GM23338 (cell line): ENCODE measurements around the gene HEY2. TPM values are rescaled to one million over a fixed set of nuclear protein-coding genes. Genes with fewer than 3 reads are reported as not detected.

Experiments used
- ATAC-seq: fragments of 200-7000 bp; cut with Tn5 transposase; 3 replicates; pipeline ENCODE4 v1.9.1; 2020
- DNase-seq: peaks from one replicate; pipeline ENCODE4 v3.0.0-alpha.2; 2015; ENCODE audit warnings: low spot score
- H2AFZ ChIP-seq: fragments of 200-600 bp; sonication (generic); 2 replicates; pipeline ENCODE4 v1.8.0; 2016; ENCODE audit warnings: antibody characterized with exemption, mild to moderate bottlenecking, moderate library complexity
- H3F3A ChIP-seq: fragments of 200-600 bp; sonication (generic); replicated peaks from 2 replicates; pipeline ENCODE4 v1.8.0; 2017; ENCODE audit warnings: antibody characterized with exemption, mixed run types, low read depth
- H3K27ac ChIP-seq: fragments of 200-600 bp; sonication (generic); 2 replicates; pipeline ENCODE4 v1.6.1; 2016; ENCODE audit warnings: low read depth
- H3K27me3 ChIP-seq: fragments of 200-600 bp; sonication (generic); 2 replicates; pipeline ENCODE4 v1.8.0; 2016; ENCODE audit warnings: mild to moderate bottlenecking, mixed run types, moderate library complexity; ENCODE audit not compliant: insufficient read depth
- H3K36me3 ChIP-seq: fragments of 200-600 bp; sonication (generic); 2 replicates; pipeline ENCODE4 v1.8.0; 2016; ENCODE audit warnings: mild to moderate bottlenecking; ENCODE audit not compliant: insufficient read depth
- H3K4me1 ChIP-seq: fragments of 200-600 bp; sonication (generic); 2 replicates; pipeline ENCODE4 v1.8.0; 2016; ENCODE audit warnings: mild to moderate bottlenecking, moderate library complexity; ENCODE audit not compliant: insufficient read depth
- H3K4me2 ChIP-seq: fragments of 200-600 bp; sonication (generic); 2 replicates; pipeline ENCODE4 v1.7.1; 2017; ENCODE audit warnings: mixed run types
- H3K4me3 ChIP-seq: fragments of 200-600 bp; sonication (generic); 2 replicates; pipeline ENCODE4 v1.6.1; 2016; ENCODE audit warnings: mixed run types
- H3K79me2 ChIP-seq: fragments of 200-600 bp; sonication (generic); replicated peaks from 2 replicates; pipeline ENCODE4 v1.8.0; 2017; ENCODE audit warnings: mild to moderate bottlenecking; ENCODE audit not compliant: insufficient read depth
- H3K9me2 ChIP-seq: fragments of 200-600 bp; sonication (generic); 2 replicates; pipeline ENCODE4 v1.8.0; 2017; ENCODE audit not compliant: insufficient read depth
- H4K20me1 ChIP-seq: fragments of 200-600 bp; sonication (generic); replicated peaks from 2 replicates; pipeline ENCODE4 v1.8.0; 2017; ENCODE audit warnings: mild to moderate bottlenecking; ENCODE audit not compliant: insufficient read depth
- H3K27ac Mint-ChIP-seq: 2 replicates; pipeline ENCODE4 v1.8.0; 2020; ENCODE audit warnings: inconsistent platforms, mild to moderate bottlenecking, moderate library complexity, mixed read lengths
- H3K27me3 Mint-ChIP-seq: 3 replicates; pipeline ENCODE4 v1.8.0; 2022; ENCODE audit warnings: low read depth, mild to moderate bottlenecking, moderate library complexity, mixed read lengths, inconsistent platforms; ENCODE audit not compliant: insufficient read depth, poor library complexity
- H3K36me3 Mint-ChIP-seq: 3 replicates; pipeline ENCODE4 v1.8.0; 2021; ENCODE audit warnings: low read depth, mild to moderate bottlenecking, inconsistent platforms, moderate library complexity, mixed read lengths
- H3K4me1 Mint-ChIP-seq: 3 replicates; pipeline ENCODE4 v1.8.0; 2020; ENCODE audit warnings: mild to moderate bottlenecking, inconsistent platforms, mixed read lengths
- H3K4me3 Mint-ChIP-seq: 3 replicates; pipeline ENCODE4 v1.8.0; 2021; ENCODE audit warnings: moderate library complexity, mild to moderate bottlenecking, inconsistent platforms, mixed read lengths
- H3K9me3 Mint-ChIP-seq: 3 replicates; pipeline ENCODE4 v1.8.0; 2020; ENCODE audit warnings: moderate library complexity, mild to moderate bottlenecking, inconsistent platforms, mixed read lengths
- CREB1 ChIP-seq: fragments of 250-450 bp; sonication (Bioruptor Pico); IDR thresholded peaks from 2 replicates; pipeline ENCODE4 v1.5.0; 2020; ENCODE audit warnings: low read depth, mild to moderate bottlenecking, moderate library complexity
- ETS1 ChIP-seq: IDR thresholded peaks from 2 replicates; pipeline ENCODE4 v1.6.1; 2016; ENCODE audit warnings: antibody characterized with exemption
- EZH2phosphoT487 ChIP-seq: fragments of 200-600 bp; sonication (generic); IDR thresholded peaks from one replicate; pipeline ENCODE4 v1.8.1; 2018; ENCODE audit warnings: antibody characterized with exemption; ENCODE audit not compliant: unreplicated experiment
- POLR2AphosphoS5 ChIP-seq: IDR thresholded peaks from 2 replicates; pipeline ENCODE4 v1.6.1; 2016; ENCODE audit warnings: antibody characterized with exemption, low read depth
- REST ChIP-seq: IDR thresholded peaks from one replicate; pipeline ENCODE4 v1.6.1; 2018; ENCODE audit warnings: antibody characterized with exemption; ENCODE audit not compliant: unreplicated experiment
- polyA plus RNA-seq: library from polyadenylated mRNA; unstranded; fragments of >200 nt; fragmentation: Nextera tagmentation; extraction: Ambion mirVana; gene quantifications from 2 replicates; pipeline ENCODE4 v1.2.1, GENCODE V29; 2016
- total RNA-seq: library from RNA; depleted of rRNA; stranded (reverse); fragments of >200 nt; shearing (Covaris generic); gene quantifications from 2 replicates; pipeline ENCODE4 v1.2.3, GENCODE V29; 2014
- TF ChIP-seq, protein P1 (sequence below): fragments of 250-450 bp; sonication (Bioruptor Pico); IDR thresholded peaks from 2 replicates; pipeline ENCODE4 v1.5.0; 2020; ENCODE audit warnings: mild to moderate bottlenecking, moderate library complexity
- TF ChIP-seq, protein P2 (sequence below), 2 experiments: fragments of 200-600 bp in 1 of 2; sonication (generic) in 1 of 2; conservative IDR thresholded peaks; 2 replicates each; pipeline versions ENCODE4 v1.5.1 to v1.6.1; 2016 to 2017; ENCODE audit warnings: antibody characterized with exemption in 2 of 2, low read depth in 2 of 2, mild to moderate bottlenecking in 2 of 2, moderate library complexity in 1 of 2

HEY2 gene
- total and polyA plus RNA-seq, 2 experiments from 2014 or later, result 4.3 to 8.5 TPM

DNA sequence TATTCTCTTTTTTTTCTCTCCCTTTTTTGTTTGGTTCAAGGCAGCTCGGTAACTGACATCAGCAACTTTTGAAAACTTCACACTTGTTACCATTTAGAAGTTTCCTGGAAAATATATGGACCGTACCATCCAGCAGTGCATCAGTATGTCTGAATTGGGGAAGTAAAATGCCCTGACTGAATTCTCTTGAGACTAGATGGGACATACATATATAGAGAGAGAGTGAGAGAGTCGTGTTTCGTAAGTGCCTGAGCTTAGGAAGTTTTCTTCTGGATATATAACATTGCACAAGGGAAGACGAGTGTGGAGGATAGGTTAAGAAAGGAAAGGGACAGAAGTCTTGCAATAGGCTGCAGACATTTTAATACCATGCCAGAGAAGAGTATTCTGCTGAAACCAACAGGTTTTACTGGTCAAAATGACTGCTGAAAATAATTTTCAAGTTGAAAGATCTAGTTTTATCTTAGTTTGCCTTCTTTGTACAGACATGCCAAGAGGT lies 10.6 kb downstream of the HEY2 start (continued):
- TF ChIP-seq, protein P1, sequence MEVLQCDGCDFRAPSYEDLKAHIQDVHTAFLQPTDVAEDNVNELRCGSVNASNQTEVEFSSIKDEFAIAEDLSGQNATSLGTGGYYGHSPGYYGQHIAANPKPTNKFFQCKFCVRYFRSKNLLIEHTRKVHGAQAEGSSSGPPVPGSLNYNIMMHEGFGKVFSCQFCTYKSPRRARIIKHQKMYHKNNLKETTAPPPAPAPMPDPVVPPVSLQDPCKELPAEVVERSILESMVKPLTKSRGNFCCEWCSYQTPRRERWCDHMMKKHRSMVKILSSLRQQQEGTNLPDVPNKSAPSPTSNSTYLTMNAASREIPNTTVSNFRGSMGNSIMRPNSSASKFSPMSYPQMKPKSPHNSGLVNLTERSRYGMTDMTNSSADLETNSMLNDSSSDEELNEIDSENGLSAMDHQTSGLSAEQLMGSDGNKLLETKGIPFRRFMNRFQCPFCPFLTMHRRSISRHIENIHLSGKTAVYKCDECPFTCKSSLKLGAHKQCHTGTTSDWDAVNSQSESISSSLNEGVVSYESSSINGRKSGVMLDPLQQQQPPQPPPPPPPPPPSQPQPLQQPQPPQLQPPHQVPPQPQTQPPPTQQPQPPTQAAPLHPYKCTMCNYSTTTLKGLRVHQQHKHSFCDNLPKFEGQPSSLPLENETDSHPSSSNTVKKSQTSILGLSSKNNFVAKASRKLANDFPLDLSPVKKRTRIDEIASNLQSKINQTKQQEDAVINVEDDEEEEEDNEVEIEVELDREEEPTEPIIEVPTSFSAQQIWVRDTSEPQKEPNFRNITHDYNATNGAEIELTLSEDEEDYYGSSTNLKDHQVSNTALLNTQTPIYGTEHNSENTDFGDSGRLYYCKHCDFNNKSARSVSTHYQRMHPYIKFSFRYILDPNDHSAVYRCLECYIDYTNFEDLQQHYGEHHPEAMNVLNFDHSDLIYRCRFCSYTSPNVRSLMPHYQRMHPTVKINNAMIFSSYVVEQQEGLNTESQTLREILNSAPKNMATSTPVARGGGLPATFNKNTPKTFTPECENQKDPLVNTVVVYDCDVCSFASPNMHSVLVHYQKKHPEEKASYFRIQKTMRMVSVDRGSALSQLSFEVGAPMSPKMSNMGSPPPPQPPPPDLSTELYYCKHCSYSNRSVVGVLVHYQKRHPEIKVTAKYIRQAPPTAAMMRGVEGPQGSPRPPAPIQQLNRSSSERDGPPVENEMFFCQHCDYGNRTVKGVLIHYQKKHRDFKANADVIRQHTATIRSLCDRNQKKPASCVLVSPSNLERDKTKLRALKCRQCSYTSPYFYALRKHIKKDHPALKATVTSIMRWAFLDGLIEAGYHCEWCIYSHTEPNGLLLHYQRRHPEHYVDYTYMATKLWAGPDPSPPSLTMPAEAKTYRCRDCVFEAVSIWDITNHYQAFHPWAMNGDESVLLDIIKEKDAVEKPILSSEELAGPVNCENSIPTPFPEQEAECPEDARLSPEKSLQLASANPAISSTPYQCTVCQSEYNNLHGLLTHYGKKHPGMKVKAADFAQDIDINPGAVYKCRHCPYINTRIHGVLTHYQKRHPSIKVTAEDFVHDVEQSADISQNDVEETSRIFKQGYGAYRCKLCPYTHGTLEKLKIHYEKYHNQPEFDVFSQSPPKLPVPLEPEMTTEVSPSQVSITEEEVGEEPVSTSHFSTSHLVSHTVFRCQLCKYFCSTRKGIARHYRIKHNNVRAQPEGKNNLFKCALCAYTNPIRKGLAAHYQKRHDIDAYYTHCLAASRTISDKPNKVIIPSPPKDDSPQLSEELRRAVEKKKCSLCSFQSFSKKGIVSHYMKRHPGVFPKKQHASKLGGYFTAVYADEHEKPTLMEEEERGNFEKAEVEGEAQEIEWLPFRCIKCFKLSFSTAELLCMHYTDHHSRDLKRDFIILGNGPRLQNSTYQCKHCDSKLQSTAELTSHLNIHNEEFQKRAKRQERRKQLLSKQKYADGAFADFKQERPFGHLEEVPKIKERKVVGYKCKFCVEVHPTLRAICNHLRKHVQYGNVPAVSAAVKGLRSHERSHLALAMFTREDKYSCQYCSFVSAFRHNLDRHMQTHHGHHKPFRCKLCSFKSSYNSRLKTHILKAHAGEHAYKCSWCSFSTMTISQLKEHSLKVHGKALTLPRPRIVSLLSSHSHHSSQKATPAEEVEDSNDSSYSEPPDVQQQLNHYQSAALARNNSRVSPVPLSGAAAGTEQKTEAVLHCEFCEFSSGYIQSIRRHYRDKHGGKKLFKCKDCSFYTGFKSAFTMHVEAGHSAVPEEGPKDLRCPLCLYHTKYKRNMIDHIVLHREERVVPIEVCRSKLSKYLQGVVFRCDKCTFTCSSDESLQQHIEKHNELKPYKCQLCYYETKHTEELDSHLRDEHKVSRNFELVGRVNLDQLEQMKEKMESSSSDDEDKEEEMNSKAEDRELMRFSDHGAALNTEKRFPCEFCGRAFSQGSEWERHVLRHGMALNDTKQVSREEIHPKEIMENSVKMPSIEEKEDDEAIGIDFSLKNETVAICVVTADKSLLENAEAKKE, result no peak
- TF ChIP-seq, protein P2, sequence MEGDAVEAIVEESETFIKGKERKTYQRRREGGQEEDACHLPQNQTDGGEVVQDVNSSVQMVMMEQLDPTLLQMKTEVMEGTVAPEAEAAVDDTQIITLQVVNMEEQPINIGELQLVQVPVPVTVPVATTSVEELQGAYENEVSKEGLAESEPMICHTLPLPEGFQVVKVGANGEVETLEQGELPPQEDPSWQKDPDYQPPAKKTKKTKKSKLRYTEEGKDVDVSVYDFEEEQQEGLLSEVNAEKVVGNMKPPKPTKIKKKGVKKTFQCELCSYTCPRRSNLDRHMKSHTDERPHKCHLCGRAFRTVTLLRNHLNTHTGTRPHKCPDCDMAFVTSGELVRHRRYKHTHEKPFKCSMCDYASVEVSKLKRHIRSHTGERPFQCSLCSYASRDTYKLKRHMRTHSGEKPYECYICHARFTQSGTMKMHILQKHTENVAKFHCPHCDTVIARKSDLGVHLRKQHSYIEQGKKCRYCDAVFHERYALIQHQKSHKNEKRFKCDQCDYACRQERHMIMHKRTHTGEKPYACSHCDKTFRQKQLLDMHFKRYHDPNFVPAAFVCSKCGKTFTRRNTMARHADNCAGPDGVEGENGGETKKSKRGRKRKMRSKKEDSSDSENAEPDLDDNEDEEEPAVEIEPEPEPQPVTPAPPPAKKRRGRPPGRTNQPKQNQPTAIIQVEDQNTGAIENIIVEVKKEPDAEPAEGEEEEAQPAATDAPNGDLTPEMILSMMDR (conservative IDR thresholded peaks at IDR 0.05; ENCODE audit: low read depth in 2 of 2), result no peak
- TF ChIP-seq EZH2phosphoT487, result no peak
- no peak for TF ChIP-seq ETS1
- TF ChIP-seq POLR2AphosphoS5, result no peak

DNA sequence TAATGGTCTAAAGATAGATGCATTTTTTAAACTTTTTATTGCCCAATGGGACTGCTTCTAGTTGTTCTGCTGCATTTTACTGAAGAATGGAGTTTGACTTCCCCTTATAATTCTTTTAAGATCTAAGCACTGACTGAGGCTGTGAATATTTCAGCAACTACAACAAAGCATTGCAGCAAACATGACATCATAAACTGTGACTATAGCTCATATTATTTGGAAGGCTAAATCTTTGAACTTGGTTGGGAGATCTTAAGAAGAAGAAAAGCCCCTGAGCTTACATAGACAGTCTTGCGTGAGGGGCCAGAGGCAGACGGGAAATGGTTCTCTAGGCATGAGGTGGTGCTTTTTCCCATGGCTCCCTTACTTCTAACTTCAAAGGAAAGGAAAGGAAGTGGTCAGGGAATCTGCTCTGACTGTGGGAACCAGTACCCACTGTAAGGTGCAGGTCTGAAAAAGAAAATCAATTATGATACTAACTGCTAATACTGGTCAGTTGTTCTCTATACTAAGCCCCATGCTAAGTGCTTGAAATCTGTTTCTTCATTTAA lies 14.8 kb downstream of the HEY2 start:
- Histone ChIP-seq H3K4me2 (no peak overlapping the region), H4K20me1 (no peaks in the 10 kb centered on the region), H3F3A (no peaks in the 10 kb centered on the region), H3K4me3 (no peak overlapping the region), H3K9me2 (no peaks in the 10 kb centered on the region), H3K79me2 (no peaks in the 10 kb centered on the region), H3K36me3 (0 out of 2 replicates have a peak, but pooled peaks cover 6% of the 10 kb centered on the region), H2AFZ (no peak overlapping the region), H3K27me3 (no peaks in the 10 kb centered on the region), H3K27ac (no peak overlapping the region), H3K4me1 (no peaks in the 10 kb centered on the region; the same call in none of the 2 replicates)
- H3K4me1 Mint-ChIP-seq, result peaks cover 10% of the 10 kb centered on the region
- H3K27me3 Mint-ChIP-seq, result peaks cover 3% of the 10 kb centered on the region
- H3K9me3 Mint-ChIP-seq, result no peaks in the 10 kb centered on the region
- TF ChIP-seq POLR2AphosphoS5 (no peak), ETS1 (no peak), REST (no peak), CREB1 (CRISPR knock-in tag) (no peak)
- DNase-seq (no peak), ATAC-seq (no peak)
- H3K36me3 Mint-ChIP-seq, result peaks cover 10% of the 10 kb centered on the region
- no peak overlapping the region for H3K4me3 Mint-ChIP-seq
- no peak overlapping the region for H3K27ac Mint-ChIP-seq
